NCI-H187 (cell line): Measurements from ENCODE around the gene SLC19A2.
"Not testable (repeated sequence)": the region's sequence is repeated elsewhere in the genome, so short reads cannot be mapped to it uniquely, and the experiment has no call there.

Experiments used
- DNase-seq, 2 experiments: peaks; one replicate each; lab custom pipeline; 2025; lab: John Stamatoyannopoulos, UW

Gene SLC19A2

GRCh38 chr1:169485431-169486280 is at the start of gene SLC19A2:
Gene SLC19A2 (minus strand): TSS chr1:169485944. CDS start chr1:169485766, 178 bp downstream.
- peak; percentile 99 to 100 for DNase-seq

- DNase-seq: no peak
Measured at GRCh38 chr1:169534653-169535052, 48.9 kb upstream of the SLC19A2 start.

GRCh38 chr1:169533528-169534190 is 47.9 kb upstream of the SLC19A2 start:
- not testable (repeated sequence) for DNase-seq

- no peak for DNase-seq
Measured at GRCh38 chr1:169530448-169530847, 44.7 kb upstream of the SLC19A2 start.

GRCh38 chr1:169529068-169529642 is 43.4 kb upstream of the SLC19A2 start:
- no peak for DNase-seq

- no peak for DNase-seq
Measured at GRCh38 chr1:169528215-169529067, 42.7 kb upstream of the SLC19A2 start.

- DNase-seq: no peak
Measured at GRCh38 chr1:169527451-169528214, 41.9 kb upstream of the SLC19A2 start.

GRCh38 chr1:169527001-169527400 is 41.3 kb upstream of the SLC19A2 start:
- no peak for DNase-seq

- DNase-seq: no peak
Measured at GRCh38 chr1:169526120-169526832, 40.5 kb upstream of the SLC19A2 start.

GRCh38 chr1:169525391-169525790 is 39.6 kb upstream of the SLC19A2 start:
- DNase-seq: no peak

GRCh38 chr1:169523904-169524303 is 38.2 kb upstream of the SLC19A2 start:
- no peak for DNase-seq

- DNase-seq: no peak
Measured at GRCh38 chr1:169521226-169521625, 35.5 kb upstream of the SLC19A2 start.

GRCh38 chr1:169517558-169518186 is 31.9 kb upstream of the SLC19A2 start:
- no peak for DNase-seq

GRCh38 chr1:169515641-169516040 is 29.9 kb upstream of the SLC19A2 start:
- no peak for DNase-seq

- no peak for DNase-seq
Measured at GRCh38 chr1:169514566-169515270, 29.0 kb upstream of the SLC19A2 start.

GRCh38 chr1:169513208-169513607 is 27.5 kb upstream of the SLC19A2 start:
- no peak for DNase-seq

GRCh38 chr1:169511316-169512005 is 25.7 kb upstream of the SLC19A2 start:
- no peak for DNase-seq

GRCh38 chr1:169510060-169510459 is 24.3 kb upstream of the SLC19A2 start:
- no peak for DNase-seq

- no peak for DNase-seq
Measured at GRCh38 chr1:169509354-169509753, 23.6 kb upstream of the SLC19A2 start.
